NCI-H2227 treated with DMSO at 0.1 percent for 48 hours (cell line): ENCODE measurements around the gene VAT1.
"Not testable (repeated sequence)": the region's sequence is repeated elsewhere in the genome, so short reads cannot be mapped to it uniquely, and the experiment has no call there.

Experiments
- DNase-seq: peaks from one replicate; lab custom pipeline; 2025; lab: John Stamatoyannopoulos, UW

VAT1 gene

DNA sequence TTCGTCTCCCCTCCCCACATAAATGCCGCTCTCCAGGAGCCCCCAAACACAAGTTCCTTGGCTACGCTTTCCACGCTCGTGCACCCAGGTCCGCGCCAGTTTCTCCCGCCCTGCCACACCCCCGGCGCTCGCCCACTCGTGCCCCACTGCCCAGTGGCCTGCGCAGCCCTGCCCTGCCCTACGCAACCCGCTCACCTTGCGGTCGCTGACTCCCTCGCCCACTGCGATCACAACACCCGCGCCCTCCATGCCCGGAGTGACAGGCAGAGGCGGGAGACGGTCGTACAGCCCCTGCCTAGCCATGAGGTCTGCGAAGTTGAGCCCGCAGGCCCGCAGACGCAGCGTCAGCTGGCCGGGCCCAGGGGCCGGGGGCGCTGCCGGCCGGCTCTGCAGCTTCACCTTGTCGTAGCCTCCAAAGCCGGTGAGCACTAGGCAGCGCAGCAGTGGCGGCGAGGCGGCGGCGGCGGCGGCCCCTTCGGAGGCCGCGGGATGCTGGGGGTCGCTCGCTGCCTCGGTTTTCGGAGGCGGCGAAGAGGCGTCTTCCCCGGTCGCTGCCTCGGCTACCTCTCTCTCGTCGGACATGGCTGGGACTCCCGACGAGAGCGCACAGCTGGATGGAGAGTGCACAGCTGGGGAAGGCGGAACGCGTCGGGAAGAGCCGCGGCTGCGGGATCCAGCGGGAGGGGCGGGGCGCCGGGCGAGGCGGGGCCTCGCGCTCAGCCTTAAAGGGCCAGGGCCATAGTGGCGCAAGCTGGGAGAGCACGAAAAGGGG is at the start of gene VAT1:
Gene VAT1, minus strand, starts transcription at position 645 of the 772 bp plus-strand sequence. Its CDS starts 63 bp downstream, at position 582.
- peak; percentile 78 for DNase-seq

DNA sequence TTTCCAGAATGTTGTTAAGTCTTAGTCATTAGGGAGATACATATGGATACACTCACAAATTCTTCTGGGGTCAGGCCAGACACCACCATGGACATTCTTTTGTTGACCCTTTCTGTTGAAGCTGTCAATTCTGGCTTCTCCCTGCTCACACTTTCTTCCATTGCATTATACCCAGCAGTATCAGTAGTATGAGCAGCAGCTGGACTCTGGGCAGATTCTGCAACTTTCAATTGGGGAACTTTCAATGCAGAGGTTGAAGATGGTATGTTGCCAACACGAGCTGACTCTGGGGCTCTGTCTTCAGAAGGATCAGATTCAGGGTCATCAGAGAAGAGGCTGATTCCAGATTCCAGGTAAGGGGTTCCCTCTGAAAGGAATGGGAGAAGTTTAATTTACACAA is 48.7 kb upstream of the VAT1 start:
- no peak for DNase-seq

DNA sequence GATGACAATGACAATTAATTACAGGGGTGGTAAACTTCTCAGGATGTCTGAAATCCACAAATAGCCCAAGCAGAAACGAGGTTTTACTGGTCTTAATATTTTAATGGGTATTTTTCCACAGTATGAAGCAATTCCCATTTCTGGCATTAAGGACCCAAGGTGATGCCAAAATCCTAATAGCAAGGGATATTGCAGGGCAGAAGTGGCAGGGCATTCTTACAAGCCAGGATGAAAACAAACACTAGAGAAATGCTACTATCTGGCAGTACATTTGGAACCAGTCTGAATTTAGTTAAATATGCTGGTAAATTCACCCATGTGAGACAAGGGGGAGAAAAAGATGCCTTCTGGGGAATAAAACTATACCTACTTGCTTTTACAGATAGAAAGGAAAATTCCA is 48.1 kb upstream of the VAT1 start:
- no peak for DNase-seq

DNA sequence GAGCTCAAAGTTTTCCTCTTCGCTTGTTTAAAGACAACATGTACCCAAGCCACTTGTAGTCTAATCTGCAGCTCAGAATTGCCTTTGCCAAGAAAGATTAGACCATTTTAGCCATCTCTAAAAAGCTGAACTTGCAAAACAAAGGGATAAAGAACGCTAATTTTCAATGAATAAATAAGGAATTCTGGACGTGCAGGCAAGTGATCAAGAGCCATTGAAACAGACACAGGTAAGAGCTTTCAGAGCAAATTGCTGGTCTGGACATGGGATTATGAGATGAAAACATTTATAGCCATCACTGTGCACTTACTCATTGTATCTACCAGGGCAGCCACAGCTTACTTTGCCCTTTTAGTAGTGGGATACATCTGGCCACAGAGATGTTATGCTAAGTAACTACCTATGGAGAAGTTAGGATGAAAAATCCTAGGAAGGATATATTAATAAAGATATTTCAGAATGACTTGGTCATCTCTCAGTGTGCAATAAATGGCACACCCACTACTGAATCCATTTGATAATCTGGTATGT is 47.2 kb upstream of the VAT1 start:
- no peak for DNase-seq

DNA sequence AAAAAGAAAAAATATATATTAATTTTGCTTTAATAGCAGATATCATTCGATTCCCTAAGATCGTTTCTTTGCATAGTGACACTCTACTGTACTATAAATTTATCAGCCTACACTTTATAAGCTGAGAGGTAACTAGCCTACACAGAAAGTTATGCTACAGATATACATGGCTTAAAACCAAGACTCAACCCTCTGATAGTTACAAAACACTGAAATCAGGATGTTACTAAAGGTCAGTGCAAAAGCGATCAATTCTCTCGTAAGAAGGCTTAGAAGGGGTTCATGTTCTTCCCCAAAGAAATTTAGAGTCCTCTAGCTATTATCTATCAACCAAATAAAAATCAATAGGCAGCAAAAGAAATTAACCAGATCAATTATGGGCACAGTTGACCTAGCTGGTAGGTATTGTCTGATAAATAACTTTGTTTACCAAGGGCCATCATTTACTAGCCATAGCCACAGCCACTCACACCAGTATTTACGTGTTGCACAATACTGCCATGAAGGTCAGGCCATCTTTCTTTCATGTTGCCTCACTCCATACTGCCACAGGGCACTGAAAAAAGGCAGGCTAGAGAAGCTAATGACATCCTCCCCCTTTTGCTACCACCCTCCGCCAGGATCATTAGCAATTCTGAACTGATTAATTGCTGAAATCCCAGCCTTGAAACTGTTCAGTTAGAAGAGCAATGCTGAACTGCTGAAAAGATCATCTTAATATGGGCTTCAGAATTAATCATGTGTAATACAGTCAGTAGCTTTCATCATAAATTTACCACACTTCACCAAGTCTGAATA is 46.6 kb upstream of the VAT1 start:
- no peak for DNase-seq

DNA sequence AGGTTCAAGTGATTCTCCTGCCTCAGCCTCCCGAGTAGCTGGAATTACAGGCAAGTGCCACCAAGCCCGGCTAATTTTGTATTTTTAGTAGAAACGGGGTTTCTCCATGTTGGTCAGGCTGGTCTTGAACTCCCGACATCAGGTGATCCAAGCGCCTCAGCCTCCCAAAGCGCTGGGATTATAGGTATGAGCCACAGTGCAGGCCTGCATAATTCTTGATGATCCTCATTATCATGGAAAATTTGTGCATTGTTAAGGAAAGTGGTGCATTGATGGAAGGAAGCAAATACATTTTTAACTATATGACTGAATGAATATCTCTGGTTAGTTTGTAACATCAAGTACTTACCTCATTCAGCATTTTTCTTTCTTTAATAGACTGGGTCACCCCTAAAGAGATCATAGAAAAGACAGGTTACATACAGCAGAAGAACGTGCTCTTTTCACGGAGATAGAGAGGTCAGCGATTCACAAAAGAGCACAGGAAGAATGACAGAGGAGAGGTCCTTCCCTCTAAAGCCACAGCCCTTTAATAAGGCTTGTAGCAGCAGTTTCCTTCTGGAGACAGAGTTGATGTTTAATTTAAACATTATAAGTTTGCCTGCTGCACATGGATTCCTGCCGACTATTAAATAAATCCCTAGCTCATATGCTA is 40.9 kb upstream of the VAT1 start:
- DNase-seq = no peak

DNA sequence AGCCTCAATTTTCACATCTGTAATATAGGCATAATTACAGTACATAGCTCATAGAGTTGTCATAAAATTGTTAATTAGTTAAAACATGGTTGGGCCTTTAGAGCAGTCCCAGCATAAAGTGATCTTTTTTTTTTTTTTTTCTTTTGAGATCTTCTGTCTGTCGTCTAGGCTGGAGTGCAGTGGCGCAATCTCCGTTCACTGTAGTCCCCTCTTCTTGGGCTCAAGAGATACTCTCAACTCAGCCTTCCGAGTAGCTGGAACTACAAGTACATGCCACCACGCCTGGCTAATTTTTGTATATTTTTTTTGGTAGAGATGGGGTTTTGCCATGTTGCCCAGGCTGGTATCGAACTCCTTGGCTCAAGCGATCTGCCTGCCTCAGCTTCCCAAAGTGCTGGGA is 33.9 kb upstream of the VAT1 start:
- no peak for DNase-seq

DNA sequence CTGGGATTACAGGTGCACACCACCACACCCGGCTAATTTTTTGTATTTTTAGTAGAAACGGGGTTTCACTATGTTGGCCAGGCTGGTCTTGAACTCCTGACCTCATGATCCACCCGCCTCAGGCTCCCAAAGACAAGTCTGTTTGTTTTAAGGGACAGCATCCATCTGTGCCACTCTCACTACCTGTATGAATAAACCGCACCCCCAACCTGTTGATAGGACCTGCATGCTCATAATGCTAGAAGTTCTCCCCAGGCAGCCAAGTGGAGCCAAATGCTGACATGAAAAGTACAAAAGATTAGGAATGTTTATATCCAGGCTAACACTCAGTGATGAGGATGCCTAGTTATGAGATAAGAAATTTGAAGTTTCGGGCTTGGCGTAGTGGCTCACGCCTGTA is 30.8 kb upstream of the VAT1 start:
- not testable (repeated sequence) for DNase-seq

DNA sequence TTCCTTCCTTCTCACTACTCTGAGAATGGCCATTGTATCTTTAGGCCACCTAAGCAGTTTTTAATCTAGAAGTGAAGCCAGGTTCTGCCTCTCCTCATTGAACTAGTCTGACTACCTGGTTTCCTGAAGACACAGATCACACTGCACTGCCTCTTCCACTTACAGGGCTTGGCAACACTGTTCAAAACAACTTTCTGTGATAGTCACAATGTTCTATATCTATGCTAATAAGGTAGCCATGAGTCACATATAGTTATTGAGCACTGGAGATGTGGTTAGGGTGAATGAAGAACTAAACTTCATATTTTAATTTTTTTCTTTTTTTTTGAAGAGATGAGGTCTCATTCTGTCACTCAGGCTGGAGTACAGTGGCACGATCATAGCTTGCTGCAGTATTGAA is 29.8 kb upstream of the VAT1 start:
- DNase-seq = no peak

DNA sequence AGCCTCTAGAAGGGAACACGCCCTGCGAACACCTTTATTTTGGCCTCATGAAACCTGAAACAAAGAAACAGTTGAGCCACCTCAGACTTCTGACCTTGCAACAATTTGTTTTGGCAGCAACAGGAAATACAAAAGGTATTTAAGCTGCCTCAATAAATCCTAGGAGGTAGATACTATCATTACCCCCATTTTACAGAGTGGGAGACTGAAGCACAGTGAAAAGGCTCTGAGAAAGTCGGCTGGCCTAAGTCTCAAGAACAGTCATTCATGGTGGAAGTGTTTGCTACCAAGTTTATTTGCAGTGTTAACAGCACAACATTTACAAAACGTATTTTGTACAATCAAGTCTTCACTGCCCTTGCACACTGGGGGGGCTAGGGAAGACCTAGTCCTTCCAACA is 21.8 kb upstream of the VAT1 start:
- DNase-seq = no peak

DNA sequence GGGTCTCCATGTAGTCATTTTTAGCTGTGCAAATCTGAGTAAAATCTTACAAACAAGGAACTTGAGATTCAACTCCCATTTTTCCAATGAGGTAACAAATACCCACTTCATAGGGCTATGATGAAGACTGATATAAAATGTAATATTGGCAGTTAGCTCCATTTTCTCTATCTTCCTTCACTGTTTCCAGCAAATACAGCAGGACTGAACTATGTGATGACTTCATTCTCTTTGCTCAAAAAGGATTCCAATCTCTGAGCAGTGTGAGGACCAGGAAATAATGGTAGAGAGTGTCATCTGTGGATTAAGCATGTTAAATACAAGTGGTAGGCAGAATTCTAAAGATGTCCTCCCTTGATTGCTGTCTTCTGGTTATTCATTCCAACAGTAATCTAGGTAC is 21.1 kb upstream of the VAT1 start:
- no peak for DNase-seq

DNA sequence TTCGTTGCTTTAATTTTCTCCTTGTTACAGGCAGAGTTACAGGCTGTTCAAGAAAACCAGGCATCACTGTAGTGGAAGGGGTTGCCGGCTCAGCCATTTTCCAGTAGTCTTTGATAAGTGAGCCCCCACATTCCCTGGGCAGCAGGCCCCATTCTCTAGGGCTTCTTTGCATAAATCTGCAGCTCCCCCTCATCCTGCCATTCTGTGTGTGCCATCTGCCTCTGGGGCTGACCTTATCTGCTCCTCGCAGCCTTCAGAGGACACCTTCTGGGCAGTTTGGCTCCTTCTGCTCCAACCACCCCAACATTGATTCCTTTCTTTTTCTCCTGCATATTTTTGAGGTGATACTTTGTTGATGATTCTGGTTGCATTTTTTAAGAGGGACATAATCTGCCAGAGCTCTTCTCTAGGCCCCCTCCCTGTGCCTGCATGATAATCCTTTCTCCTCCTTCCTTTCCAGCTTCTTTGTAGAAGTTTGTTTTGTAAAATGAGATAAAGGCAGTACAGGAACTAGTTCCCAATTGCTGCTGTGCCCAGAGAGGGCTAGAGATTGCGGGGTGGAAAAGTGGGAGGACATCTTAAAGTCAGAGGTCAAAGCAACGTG is 19.9 kb upstream of the VAT1 start:
- DNase-seq = no peak

DNA sequence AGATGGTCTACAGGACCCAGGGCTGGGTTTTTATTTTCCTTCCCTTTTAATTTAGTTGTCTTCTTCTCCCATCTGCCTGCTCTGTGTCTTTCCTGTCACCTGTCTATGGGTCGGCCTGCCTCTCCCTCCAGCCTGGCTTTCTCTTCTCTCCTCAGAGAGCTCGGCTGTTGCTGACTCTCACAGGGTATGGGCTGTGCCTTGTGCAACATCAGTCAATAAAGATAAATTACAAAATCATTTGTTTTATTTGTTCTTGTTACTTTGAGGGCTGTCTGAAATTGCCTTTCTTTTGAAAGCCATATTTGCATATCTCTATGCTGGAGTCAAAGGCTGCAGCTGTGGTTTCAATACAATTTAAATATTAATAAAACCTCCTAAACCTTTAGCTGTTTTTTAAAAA is 18.5 kb upstream of the VAT1 start:
- no peak for DNase-seq

DNA sequence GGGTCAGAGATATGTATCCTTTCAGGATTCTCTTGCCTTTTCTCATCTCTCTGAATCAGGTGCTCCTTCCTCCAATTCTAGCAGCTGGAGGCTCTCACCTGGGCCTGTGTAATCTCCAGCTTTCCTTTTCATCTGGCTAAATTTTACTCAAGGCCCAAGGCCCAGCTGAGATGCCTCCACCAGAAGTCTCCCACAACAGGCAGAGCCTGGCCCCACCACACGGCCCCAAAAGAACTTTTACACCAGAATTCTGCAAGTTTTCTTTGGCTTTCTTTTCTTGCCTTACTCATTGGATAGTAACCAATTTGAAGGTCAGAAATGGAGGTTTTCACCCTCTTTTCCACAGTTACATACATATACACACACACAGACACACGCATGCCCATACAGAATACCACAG is 17.5 kb upstream of the VAT1 start:
- no peak for DNase-seq

DNA sequence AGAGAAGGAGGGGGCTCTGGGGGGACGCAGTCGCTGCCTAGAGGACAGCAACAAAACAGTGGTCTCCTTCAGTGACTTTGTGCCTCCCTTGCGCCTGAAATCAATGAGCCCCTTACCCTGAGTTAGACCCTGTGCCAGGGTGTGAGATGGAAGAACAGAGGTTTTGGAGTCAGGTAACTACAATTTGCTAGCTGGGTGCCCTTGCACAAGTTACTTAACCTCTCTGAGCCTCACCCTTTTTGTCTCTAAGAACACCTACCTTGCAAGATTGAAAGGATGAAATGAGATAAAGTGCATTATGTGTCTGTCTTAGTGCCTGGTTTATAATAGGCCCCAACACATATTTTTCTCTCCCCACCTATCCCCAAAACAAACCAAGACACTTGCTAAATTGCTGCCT is 12.7 kb upstream of the VAT1 start:
- DNase-seq = no peak

DNA sequence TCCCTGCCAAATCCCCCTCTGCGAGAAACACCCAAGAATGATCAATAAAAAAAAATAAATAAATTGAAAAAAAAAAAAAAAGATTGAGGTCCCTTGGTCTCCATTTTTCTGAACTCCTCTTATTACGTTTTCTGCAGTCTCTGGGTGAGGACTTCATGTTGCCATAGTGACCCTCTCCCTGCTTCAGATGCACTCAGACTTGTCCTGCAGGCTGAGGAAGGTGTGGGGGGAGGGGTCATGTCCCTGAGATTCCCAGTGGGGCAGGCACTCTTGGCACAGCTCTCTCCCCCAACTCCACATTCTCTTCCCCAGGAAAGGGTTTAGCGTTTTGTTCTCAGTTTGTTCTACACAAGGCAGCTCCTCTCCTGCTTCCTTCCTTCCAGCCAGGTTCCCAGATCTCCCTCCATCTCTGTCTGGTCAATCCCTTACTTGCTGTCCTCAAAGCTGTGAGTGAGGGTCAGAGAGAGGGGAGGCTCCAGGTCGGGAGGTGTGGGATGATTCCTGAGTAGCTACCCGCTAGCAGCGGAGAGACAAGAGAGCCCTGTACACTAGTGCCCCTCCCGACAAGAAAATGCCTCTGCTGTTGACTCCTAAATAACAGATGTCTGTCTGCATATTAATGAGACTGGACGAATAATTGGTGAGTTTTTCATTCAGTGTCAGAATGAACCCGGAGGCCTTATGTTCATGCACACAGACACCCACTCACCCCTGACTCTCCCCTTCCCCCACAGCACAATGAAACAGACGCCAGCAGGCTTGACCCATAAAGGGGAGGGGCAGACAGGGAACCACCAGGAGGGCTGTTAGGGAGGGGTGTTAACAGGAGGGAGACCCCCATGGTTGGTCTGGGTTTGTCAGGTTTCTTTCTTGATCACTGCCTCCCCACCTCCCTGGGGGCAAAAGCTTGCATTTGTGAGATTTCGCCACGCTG is 12.0 kb upstream of the VAT1 start:
- DNase-seq = peak; percentile 34

DNA sequence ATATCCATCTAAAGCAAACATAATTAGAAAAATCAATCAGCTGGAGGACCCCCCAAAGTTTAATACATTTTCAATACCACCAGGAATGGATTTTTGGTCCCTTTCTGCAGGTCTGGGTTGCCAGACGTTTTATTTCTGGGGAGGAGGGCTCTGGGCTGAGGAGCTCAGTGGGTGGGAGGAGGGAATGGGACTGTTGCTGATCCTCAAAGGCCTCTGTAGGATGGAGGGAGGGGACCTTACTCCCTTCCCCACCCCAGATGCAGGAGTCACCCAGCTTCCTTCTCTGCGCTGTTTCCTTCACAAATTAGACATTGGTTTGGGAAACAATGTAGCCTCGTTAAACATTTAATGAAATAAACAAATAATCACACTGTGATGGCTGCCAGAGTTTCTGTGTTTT is 9.5 kb upstream of the VAT1 start:
- no peak for DNase-seq

DNA sequence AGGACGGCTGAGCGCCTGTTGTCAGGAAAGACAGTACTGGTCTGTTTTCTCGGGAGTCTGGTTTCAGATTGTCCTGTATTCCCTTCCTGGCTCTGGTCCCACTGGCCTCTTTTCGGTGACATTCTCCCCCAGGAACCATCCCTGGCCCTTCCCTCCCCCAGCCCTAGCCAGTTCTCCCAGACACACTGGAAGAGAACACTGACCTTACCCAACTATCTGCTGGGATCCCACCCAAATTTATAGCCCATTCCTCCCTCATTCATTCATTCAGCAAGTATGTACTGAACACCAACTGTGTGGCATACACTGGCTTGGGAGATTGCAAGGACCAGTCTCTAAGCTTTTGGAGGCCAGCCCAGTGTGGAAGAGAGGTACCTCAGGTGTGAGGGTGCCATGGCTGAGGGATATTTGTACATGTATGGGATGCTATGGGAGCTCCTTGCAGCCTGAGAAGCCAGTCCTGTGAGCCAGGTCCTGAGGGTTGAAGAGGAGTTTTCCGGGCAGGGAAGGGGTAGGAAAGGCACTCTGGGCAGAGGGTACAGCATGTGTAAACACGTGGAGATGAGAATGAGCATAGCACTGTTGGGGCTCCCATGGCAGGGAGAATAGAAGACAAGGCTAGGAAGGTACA is 8.1 kb upstream of the VAT1 start:
- DNase-seq = no peak

DNA sequence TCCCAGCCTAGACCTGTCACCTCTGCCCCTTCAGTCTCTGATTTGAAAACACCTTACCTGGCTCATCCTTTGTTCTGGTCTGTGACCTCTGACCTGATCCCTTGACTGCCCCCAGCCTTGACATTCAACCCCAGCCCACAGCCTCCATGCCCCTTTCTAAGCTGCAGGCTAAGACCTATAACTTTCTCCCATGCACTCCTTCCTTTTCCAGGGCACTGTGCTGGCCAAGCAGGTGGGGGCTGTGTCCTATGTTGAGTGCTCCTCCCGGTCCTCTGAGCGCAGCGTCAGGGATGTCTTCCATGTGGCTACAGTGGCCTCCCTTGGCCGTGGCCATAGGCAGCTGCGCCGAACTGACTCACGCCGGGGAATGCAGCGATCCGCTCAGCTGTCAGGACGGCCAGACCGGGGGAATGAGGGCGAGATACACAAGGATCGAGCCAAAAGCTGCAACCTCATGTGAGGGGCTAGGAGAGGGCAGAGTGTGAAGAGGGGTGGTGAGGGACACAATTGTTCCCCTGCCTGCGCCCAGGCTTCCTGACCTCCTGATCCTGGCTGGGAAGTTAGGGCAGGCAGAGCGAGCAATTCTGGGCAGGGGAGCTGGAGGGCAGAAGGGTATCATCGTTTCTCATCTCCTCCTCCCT is 6.2 kb upstream of the VAT1 start:
- DNase-seq = no peak
